Measurements from ENCODE around the gene IKBIP.
A peak's percentile ranks its signal among the peaks of the same experiment; 100 is the strongest.
"Not testable (repeated sequence)": the region's sequence is repeated elsewhere in the genome, so short reads cannot be mapped to it uniquely, and the experiment has no call there.

IKBIP gene

DNA sequence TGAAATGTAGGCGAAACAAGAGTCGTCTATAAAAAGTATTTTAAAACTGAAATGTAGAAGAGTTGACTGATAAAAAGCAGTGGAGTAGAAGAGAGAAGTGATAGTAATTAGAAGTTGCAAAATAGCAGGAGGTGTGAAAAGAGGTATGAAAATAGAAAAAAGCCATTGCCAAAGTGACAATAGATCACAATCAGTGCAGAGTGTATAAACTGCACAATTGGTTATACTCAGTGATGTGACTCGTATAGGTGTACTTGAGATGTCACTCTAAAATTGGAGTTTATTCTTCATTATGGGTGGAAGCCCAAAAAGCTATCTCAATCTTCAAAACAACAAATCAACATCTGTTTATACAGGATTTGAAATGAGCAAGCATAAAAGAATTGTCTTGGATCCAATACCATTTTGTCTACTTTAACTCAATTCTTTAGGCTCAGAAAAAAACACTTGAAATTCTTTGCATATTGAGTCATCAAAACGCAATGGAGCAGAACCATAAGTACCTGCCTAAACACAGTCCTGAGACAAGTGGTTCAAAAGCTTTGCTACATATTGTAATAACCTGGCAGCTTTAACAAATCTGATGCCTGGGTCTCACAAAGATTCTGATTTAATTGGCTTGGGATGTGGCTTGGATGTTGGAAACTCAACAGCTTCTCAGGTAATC, 8.8 kb downstream of the IKBIP start:
- DNase-seq, result no peak

DNA sequence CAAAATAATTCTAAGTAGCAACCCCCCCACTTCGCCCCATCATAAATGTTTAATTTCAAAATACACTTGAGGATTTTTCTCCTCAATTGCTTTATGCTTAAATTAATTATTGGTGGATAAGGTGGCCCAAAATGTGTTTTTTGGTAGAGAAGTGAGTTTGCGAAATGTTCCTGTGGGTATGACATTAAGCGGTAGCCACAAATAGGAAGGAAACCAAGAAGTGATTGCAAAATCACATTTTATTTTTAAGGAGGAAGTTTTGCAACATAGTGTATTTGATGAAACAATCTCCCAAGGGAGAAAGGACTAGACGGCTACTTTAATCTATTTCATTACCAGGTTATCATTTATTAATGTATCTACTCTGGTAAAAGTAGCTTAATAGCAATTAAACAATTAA, 25.6 kb downstream of the IKBIP start:
- no peak for DNase-seq

DNA sequence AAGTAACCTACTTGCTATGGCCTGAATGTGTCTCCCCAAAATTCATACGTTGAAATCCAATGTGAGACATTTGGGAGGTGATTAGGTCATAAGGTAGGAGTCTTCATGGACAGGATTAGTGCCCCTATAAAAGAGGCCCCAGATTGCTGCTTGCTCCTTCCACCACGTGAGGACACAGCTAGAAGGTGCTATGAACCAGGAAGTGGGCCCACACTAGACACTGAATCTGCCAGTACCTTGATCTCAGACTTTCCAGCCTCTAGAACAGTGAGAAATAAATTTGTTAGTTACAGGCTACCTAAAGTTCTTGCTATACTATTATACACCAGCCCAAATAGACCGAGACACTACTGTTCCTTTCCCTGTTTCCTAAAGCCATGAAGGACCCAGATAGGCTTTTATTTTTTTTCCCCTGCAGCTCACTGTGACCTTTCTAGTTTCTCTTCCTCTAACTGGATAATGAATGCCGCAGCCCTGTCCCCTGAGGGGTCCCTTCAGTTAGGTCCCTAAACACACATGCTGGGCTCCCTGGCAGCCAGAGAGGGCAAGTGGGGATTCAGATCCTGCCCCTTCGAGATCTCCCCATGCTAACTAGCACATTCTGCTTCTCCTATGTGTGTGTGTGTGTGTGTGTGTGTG, 31.8 kb downstream of the IKBIP start:
- no peak for DNase-seq

DNA sequence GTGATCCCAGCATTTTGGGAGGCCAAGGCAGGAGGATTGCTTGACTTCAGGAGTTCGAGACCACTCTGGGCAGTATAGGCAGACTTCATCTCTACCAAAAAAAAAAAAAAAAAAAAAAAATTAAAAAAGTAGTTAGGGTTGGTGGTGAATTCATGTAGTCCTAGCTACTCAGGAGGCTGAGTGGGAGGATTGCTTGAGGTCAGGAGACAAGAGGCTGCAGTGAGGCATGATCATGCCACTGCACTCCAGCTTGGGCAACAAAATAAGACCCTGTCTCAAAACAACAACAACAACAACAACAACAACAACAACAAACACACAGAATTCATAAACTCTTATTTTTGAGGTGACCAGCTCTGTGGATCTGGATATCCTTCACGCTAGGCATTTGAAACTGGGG, 34.0 kb downstream of the IKBIP start:
- DNase-seq, result no peak

DNA sequence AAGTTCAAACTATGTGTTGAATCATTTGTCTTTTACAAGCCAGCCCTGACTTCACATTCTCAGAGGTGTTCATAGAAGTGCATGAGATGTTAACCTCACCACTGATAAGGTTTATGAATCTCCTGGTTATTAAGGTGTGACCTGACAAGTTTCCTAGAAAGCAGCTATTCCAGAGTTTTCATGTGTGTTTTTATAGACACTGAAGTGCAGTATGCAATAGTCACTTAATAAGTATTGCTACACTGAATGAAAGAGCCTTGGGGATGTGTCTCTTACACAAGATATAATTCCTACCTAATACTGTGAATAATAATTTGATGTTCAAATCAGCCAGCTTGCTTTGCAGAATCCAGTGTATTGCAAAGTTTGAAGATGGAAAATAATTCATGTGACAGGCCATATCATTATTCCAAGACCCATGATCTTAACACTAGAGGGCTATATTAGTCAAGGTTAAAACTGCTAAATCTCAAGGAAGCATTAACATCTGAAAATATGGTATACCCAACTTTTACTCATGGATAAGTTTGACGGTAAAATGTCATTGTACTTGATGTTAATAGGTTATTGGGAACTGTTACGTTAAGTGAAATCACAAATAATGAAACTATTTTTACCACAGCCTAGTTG, 38.1 kb downstream of the IKBIP start:
- no peak for DNase-seq

DNA sequence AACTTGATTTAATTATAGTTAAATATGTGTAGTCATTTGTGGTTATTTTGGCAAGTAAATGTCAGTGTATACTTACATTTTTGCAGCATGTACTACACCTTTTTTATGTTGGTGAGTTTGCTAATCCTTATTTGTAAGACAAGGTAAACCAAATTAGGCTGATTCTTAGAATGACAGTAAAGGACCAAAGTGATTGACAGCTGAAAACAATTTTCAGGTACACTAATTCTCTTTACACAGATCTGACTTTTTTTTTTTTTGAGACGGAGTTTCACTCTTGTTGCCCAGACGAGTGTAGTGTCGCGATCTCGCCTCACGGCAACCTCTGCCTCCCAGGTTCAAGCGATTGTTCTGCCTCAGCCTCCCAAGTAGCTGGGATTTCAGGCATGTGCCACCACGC, 42.7 kb downstream of the IKBIP start:
- DNase-seq, result no peak

DNA sequence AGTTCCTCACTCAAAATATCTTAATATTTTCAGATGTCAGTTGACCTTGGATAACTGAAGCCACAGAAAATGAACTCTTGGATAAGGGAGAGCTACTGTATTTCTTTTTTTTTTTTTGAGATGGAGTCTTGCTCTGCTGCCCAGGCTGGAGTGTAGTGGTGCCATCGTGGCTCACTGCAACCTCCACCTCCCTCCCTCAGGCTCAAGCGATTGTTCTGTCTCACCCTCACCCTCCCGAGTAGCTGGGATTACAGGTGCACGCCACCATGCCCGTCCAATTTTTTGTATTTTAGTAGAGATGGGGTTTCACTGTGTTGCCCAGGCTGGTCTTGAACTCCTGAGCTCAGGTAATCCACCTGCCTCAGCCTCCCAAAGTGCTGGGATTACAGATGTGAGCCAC, 47.3 kb downstream of the IKBIP start:
- DNase-seq, result not testable (repeated sequence)

DNA sequence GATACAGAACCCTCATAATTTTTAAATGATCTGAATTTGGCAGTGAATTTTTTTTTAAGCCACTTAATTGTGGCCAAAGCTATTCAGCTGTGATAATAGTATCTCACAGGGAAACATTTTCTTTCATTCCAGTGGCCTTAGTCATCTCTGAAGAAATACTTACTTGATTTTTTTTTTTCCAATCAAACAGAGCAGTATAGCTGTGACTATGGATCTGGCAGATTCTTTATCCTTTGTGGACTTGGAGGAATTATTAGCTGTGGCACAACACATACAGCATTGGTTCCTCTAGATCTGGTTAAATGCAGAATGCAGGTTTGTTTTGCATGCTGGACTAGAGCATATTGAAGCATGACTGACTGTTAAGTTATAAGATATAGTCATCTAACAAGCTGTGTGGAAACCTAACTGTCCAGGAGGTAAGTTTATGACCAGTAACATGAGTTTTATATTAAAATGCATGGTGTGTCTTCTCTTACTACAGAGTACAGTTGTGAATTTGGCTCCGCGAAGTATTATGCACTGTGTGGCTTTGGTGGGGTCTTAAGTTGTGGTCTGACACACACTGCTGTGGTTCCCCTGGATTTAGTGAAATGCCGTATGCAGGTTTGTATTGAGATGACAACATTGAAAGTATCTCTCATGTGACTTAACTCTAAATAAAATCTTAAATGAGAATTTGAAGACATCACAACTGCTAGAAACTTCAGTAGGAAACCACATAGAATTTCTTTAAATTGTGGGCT, 49.2 kb downstream of the IKBIP start:
- DNase-seq, result no peak

DNA sequence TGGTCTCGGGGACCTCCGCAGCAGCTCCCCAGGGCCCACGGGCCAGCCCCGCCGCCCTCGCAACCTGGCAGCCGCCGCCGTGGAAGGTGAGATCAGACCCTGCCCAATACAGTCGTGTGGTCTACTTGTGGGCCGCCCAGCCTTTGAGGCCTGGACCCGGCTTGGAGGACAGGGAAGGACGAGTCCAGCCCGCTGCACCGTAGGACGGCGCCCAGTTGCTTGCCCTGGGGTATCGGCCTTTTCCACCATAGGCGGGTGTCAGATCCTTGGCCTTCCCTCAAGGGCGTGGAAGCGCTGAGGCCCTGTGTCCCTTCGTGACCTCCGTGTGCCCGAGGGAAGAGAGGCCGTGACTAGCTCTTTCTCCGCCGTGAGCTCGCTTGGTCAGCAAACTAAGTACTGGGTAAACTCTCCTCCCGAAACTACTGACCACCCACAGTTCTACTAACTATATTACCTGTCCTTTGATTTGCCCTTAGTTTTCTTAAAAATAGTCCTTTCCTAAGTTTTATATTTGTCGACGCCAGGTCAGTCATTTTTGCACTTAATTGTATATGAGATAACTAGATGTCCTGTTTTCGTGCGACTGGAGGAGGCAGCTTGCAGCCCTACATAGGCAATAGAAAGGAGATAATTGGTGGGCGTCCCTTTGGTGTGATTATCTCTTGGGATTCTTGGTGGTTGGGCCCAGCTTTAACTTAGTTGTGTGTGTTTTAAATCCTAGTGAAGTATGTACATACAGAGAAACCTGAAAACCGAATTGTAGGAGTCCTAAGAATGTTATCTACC, 50.3 kb downstream of the IKBIP start:
- DNase-seq, result peak; percentile 41

DNA sequence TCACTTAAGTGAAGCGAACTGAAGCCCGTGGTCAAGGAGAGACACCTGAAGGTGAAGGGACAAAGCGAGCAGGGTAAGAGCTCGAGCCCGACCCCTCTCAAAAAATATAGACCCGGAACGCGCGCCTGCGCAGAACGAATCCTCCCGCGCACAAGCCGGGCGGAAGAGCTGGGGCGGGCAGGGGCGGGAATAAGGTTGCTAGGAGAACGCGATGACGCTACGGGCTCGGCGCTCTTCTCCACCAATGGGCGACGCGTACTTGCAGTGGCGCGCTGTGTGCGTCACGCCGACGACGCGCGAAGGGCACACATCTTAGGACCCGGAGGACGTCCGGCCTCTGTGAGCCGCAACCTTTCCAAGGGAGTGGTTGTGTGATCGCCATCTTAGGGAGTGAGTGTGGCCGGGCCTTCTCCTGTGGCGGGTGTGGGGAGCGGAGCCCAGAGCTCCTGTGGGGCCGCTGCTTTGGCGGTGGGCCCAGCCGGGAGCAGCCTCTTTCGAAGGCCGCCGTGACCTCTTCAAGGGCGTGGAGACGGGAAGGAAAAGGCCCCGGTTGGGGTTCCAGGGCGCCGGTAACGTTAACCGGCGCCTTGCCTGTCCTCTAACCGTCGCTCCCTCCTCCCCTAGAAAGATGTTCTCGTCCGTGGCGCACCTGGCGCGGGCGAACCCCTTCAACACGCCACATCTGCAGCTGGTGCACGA, 51.1 kb downstream of the IKBIP start, which contains the start of gene SLC25A3:
Gene SLC25A3 (plus strand): TSS at position 336 of the 699 bp plus-strand sequence. CDS start 293 bp downstream, at position 629.
- DNase-seq, result peak; percentile 96

DNA sequence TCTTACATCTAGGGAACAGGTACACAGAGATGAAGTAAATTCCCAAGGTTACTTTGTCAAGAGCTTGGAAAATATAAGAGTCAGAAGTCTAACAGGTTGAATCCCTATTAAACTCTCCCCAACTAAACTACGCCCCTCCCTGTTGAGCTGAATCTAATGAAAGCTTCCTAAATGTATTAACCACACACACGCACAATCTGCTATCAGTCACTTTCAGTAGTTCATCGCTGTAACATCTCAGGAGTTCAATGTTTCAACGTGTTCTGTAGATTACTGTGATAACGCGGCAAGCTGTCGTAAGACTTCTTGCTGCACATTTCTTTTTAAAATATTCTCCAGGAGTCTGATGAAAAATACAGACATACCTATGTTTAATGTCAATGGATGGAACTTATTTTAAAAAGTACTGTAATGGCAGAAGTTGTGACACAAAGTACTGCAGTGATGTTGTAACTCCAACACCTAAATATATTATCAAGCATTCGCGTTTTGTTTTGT, 51.7 kb downstream of the IKBIP start:
- DNase-seq, result no peak

DNA sequence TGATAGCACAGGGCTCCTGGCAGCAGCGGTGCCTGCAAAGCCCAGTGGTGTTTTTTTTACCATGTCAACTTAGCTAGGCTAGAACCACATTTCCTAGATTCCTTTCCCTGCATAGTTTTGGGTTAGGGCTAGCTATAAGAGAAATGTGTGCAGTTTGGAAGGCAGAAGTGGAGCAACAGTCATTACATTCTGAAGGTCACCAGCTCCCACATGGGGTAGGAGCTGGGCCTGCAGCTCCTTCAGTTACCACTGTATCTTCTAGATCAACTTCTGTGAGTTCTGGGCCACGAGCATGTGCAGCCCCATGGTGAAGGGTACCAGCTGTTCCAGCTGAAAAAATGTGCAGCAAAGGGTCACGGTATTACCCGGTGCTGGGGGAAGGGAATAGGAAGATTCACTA, 53.4 kb downstream of the IKBIP start:
- DNase-seq, result no peak

DNA sequence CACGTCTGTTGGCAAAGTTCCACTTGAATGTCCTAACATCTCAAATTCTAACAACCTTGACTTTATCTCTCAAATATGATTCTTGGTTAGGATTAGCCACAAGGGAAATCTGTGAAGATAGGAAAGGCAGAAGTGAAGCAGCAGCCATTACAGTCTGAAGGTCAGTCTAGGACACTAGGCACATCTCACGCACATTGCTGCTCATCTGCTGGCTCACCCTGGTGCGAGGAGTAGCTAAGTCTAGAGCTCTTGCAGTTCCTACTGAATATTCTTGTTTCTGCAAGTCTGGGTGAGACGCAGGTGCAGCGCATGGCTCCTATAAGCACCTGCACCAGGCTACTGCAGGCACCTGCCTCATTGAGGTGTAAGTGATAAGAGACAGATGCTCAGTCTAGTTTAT, 57.5 kb downstream of the IKBIP start:
- DNase-seq, result no peak

DNA sequence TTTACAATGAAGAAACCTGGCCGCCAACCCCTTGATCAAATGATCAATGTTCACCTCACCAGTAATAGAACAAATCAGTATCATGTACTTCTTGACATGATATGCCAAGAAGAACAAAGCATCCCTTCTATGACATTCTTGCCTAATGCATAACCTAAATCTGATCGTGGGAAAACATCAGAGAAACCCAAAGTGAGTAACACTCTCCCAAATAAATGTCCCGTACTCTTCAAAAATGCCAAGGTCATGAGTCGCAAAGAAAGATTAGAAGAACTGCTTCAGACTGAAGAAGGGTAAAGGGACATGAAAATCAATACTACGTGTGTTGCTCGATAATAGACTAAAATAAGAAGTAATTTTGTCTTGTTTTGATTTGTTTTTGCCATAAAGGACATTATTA, 62.5 kb downstream of the IKBIP start:
- no peak for DNase-seq

DNA sequence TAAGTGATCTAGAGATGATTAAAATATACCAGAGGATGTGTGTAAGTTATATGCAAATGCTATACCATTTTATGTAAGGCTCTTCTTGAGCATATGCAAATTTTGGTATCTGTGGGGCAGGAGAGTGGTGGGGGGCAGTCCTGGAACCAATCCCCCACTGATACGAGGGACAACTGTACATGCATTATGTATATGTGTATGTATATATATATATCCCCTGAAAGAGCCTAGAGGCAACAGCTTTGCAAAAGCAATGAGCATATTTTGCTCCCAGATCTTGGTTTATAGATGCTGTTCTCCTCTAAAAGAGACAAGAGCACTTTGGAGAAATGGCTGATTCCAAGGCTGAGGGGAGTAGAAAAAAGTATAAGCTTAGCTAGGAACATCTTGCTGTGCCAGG, 63.5 kb downstream of the IKBIP start:
- DNase-seq, result no peak

DNA sequence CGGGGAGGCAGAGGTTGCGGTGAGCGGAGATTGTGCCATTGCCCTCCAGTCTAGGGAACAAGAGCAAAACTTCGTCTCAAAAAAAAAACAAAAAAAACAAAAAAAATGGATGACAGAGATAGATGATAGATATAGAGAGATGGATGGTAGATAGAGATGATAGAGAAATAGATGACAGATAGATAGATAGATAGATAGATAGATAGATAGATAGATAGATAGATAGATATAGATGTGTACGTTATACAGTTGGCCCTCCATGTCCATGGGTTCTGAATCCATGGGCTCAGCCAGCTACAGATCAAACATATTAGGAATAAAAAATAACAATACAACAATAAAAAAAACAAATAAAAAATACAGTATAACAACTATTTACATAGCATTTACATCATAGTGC, 63.9 kb downstream of the IKBIP start:
- no peak for DNase-seq

DNA sequence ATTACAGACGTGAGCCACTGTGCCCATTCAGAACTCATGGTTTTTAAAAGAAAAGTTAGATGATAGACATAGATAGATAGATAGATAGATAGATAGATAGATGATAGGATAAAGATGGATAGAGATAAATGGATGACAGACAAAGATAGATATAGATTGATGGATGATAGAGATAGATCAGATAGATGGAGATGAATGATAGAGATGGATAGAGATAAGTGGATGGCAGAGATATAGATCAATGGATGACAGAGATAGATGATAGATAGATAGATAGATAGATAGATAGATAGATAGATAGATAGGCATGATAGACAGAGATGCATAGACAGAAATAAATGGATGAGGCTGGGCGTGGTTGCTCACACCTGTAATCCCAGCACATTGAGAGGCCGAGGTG, 64.8 kb downstream of the IKBIP start:
- DNase-seq, result no peak

DNA sequence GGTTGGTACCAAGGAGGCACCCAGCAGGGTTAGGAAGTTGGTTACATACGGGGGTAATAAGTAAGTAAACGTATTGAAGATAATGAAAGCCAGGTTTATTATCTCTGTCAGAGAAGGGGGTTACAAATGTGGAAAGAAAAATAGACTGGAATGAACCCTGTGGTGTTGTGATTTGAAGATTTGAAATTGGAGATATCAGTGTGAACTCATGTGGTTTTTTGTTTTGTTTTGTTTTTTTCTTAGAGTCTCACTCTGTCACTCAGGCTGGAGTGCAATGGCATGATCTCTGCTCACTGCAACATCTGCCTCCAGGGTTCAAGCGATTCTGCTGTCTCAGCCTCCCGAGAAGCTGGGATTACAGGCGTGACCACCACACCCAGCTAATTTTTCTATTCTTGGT, 65.2 kb downstream of the IKBIP start:
- DNase-seq, result no peak

DNA sequence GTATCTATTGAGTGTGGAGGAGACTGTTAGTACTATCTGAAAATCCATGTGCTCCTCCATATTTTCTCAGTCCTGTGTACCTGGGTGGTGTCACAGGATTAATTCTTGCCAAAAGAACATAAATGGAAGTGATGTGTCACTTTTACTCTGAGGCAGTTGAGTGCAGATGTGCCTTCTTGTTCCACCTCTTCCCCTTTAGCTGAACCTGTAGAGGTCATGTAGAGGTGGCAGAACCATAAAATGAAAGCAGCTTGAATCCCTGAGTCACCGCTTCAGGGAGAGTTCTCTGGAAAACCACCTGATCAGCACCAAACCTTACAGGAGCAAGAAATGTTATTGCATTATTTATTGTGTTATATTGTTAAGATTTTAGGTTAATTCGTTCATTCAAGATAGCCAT, 65.8 kb downstream of the IKBIP start:
- no peak for DNase-seq

DNA sequence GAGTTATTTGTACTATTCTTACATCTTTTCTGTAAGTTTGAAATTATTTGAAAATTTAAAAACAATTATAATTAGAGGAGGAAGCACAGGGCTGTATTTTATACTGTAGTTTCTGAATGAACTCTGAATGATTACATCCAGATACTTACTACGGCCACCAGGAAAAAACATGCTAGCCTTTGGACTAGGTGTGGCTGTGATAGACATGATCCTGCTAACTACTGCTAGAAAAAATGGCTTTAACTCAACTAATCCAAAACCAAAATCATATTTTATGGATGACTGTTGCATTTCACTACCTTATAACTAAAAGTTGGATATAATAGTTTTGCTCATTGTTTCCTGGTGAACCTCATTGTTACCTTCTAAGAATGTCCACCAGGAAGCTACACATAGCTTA, 66.2 kb downstream of the IKBIP start:
- DNase-seq, result no peak

DNA sequence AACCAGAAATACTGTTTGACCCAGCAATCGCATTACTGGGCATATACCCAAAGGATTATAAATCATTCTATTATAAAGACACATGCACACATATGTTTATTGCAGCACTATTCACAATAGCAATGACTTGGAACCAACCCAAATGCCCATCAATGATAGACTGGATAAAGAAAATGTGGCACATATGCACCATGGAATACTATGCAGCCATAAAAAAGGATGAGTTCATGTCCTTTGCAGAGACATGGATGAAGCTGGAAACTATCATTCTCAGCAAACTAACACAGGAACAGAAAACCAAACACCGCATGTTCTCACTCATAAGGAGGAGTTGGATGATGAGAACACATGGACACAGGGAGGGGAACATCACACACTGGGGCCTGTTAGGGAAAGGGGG, 67.8 kb downstream of the IKBIP start:
- not testable (repeated sequence) for DNase-seq

DNA sequence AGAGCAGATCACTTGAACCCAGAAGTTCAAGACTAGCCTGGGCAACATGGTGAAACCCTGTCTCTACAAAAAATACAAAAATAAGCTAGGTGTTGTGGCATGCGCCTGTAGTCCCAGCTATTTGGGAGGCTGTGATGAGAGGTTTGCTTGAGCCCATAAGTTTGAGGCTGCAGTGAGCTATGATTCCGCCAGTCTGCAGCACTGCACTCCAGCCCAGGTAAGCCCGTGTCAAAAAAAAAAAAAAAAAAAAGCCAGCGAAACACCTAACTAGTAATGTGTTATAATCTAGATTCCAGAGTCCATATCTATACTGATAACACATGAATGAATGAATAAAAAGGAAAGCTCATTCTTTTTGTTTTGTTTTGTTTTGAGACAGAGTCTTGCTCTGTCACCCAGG, 69.6 kb downstream of the IKBIP start:
- DNase-seq, result no peak
